ENCODE data around the gene FGF9. TPM values are rescaled to one million over a fixed set of nuclear protein-coding genes. Genes with fewer than 3 reads are reported as not detected.

FGF9 gene
- total RNA-seq, 1 experiment from 2014 or later, result 0.21 TPM

DNA sequence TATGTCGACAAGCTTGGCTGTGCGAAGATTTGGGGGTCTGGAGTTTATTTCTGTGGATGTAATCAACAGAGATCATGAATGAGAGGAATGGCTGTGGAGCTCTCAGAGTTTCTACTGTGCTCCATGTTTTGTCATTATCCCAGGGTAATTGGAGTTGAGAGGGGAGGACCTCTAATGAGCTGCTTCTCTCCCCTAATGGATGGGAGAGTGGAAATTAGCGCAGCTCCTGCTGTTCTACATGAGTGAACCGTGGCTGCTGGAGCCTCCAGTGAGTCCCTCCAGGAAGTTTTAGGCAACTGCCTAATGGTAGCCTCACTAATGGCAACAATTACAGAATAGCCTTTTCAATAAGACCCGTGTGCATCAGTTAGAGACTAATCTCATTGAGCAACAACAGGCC, 31.3 kb upstream of the FGF9 start:
- Histone ChIP-seq H3K27ac (ENCODE audit: low read depth, low read length, poor library complexity, severe bottlenecking) (no peak overlapping the region), H3K4me3 (ENCODE audit: low read depth, low read length, poor library complexity, severe bottlenecking) (no peak overlapping the region), H3K27me3 (replicated peaks; ENCODE audit: insufficient read depth, low read depth, low read length, poor library complexity) (peaks cover 4% of the 10 kb centered on the region), H3K9me3 (ENCODE audit: low read depth, low read length, poor library complexity, severe bottlenecking) (no peaks in the 10 kb centered on the region), H3K4me1 (ENCODE audit: insufficient read depth, low read length, poor library complexity, severe bottlenecking) (no peaks in the 10 kb centered on the region), H3K36me3 (ENCODE audit: insufficient read depth, low read length, poor library complexity, severe bottlenecking) (no peaks in the 10 kb centered on the region)
- CTCF ChIA-PET, result no interaction called here
- BruUV-seq (replicated peaks), result no TSS peak
- POLR2A ChIA-PET (ENCODE audit: low non-redundant PET), result no interaction called here
- no peak for DNase-seq (ENCODE audit: low spot score)
- intact Hi-C loops (cut with micrococcal nuclease; ENCODE audit: unreplicated experiment), result loop anchor here (2.0 to 10.0 kb wide), 4 partner anchors 135 to 1158 kb away; no protein-coding TSS in a partner anchor
- TF ChIP-seq, protein P1, sequence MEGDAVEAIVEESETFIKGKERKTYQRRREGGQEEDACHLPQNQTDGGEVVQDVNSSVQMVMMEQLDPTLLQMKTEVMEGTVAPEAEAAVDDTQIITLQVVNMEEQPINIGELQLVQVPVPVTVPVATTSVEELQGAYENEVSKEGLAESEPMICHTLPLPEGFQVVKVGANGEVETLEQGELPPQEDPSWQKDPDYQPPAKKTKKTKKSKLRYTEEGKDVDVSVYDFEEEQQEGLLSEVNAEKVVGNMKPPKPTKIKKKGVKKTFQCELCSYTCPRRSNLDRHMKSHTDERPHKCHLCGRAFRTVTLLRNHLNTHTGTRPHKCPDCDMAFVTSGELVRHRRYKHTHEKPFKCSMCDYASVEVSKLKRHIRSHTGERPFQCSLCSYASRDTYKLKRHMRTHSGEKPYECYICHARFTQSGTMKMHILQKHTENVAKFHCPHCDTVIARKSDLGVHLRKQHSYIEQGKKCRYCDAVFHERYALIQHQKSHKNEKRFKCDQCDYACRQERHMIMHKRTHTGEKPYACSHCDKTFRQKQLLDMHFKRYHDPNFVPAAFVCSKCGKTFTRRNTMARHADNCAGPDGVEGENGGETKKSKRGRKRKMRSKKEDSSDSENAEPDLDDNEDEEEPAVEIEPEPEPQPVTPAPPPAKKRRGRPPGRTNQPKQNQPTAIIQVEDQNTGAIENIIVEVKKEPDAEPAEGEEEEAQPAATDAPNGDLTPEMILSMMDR (conservative IDR thresholded peaks at IDR 0.05; ENCODE audit: low read depth, low read length), result no peak
- TF ChIP-seq EZH2 (IDR thresholded peaks at IDR 0.05; ENCODE audit: borderline replicate concordance, low read depth, low read length, poor library complexity, severe bottlenecking), result no peak

DNA sequence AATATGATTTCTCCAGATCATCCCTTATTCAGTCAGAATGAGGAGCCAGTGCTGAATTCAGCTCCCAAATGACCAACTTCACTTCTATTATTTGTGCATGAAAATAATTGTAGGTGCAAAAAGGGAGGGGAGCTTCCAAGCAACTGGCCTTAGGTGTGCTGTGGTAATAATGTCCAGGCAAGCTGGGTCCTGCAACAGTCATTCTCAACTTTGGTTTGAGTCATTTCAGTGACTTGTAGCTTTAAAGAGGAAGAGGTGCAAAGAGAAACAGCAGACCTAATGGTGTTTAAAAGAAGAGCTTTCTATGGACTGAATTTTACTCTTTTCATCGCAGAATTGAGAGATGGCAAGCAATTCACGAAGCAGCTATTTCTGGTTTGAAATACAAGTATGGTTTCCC, 29.2 kb upstream of the FGF9 start:
- Histone ChIP-seq H3K4me3 (ENCODE audit: low read depth, low read length, poor library complexity, severe bottlenecking) (no peak overlapping the region), H3K27ac (ENCODE audit: low read depth, low read length, poor library complexity, severe bottlenecking) (no peak overlapping the region), H3K27me3 (replicated peaks; ENCODE audit: insufficient read depth, low read depth, low read length, poor library complexity) (no peaks in the 10 kb centered on the region), H3K9me3 (ENCODE audit: low read depth, low read length, poor library complexity, severe bottlenecking) (no peaks in the 10 kb centered on the region), H3K36me3 (ENCODE audit: insufficient read depth, low read length, poor library complexity, severe bottlenecking) (no peaks in the 10 kb centered on the region), H3K4me1 (ENCODE audit: insufficient read depth, low read length, poor library complexity, severe bottlenecking) (no peaks in the 10 kb centered on the region)
- CTCF ChIA-PET, result no interaction called here
- no peak for DNase-seq (ENCODE audit: low spot score)
- no peak for TF ChIP-seq EZH2 (IDR thresholded peaks at IDR 0.05; ENCODE audit: borderline replicate concordance, low read depth, low read length, poor library complexity, severe bottlenecking)
- TF ChIP-seq, protein P1 (conservative IDR thresholded peaks at IDR 0.05; ENCODE audit: low read depth, low read length), result no peak
- intact Hi-C loops (cut with micrococcal nuclease; ENCODE audit: unreplicated experiment), result no loop called here
- POLR2A ChIA-PET (ENCODE audit: low non-redundant PET), result no interaction called here
- BruUV-seq (replicated peaks), result no TSS peak

DNA sequence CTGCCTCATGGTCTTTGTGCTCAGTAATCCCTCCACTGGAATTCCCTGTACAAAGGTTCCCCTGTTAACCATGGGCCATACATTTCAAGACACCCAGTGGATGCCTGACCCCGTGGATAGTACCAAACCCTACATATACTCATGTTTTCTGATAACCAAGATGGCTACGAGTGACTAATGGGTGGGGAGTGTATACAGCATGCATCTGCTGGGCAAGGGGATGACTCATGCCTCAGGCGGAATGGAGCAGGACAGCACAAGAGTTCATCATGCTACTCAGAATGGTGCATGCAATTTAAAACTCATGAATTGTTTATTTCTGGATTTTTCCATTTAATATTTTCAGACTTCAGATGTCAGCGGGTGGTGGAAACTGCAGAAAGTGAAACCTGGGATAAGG, 13.3 kb upstream of the FGF9 start:
- ChIA-PET CTCF (no interaction called here), POLR2A (ENCODE audit: low non-redundant PET) (no interaction called here)
- TF ChIP-seq, protein P1 (conservative IDR thresholded peaks at IDR 0.05; ENCODE audit: low read depth, low read length), result no peak
- no peak for TF ChIP-seq EZH2 (IDR thresholded peaks at IDR 0.05; ENCODE audit: borderline replicate concordance, low read depth, low read length, poor library complexity, severe bottlenecking)
- Histone ChIP-seq H3K27ac (ENCODE audit: low read depth, low read length, poor library complexity, severe bottlenecking) (no peak overlapping the region), H3K27me3 (replicated peaks; ENCODE audit: insufficient read depth, low read depth, low read length, poor library complexity) (no peaks in the 10 kb centered on the region), H3K9me3 (ENCODE audit: low read depth, low read length, poor library complexity, severe bottlenecking) (no peaks in the 10 kb centered on the region), H3K4me1 (ENCODE audit: insufficient read depth, low read length, poor library complexity, severe bottlenecking) (no peaks in the 10 kb centered on the region), H3K36me3 (ENCODE audit: insufficient read depth, low read length, poor library complexity, severe bottlenecking) (no peaks in the 10 kb centered on the region), H3K4me3 (ENCODE audit: low read depth, low read length, poor library complexity, severe bottlenecking) (no peak overlapping the region)
- BruUV-seq (replicated peaks), result no TSS peak
- DNase-seq (ENCODE audit: low spot score), result no peak
- intact Hi-C loops (cut with micrococcal nuclease; ENCODE audit: unreplicated experiment), result no loop called here
